SK-N-SH (cell line): ENCODE results near the gene PSMC3IP. TPM values are rescaled to one million over a fixed set of nuclear protein-coding genes. Genes with fewer than 3 reads are reported as not detected.

Experiments used
- CTCF ChIA-PET: fragments of 300-600, 350-600 bp; formaldehyde crosslinking; extraction: SDS; loops from one replicate; lab custom pipeline; 2021; lab: Yijun Ruan, JAX
- POLR2A ChIA-PET: fragments of 350-600 bp; sonication (Branson Sonifier 250); formaldehyde crosslinking; extraction: SDS; loops from one replicate; lab custom pipeline; 2020; ENCODE audit warnings: antibody characterized with exemption, inconsistent platforms; lab: Yijun Ruan, JAX
- DNase-seq: peaks from one replicate; pipeline ENCODE4 v3.0.0; 2012
- H2AFZ ChIP-seq: fragments of 200-600 bp; sonication (generic); 2 replicates; pipeline ENCODE4 v1.8.1; 2016; ENCODE audit warnings: antibody characterized with exemption, mild to moderate bottlenecking, low read depth
- H3F3A ChIP-seq: fragments of 200-600 bp; sonication (generic); replicated peaks from 2 replicates; pipeline ENCODE3; 2016; ENCODE audit warnings: antibody characterized with exemption, mild to moderate bottlenecking; ENCODE audit not compliant: insufficient read depth
- H3K27ac ChIP-seq, 2 experiments: fragments of 200-500 bp in 1 of 2; fragments of 200-600 bp in 1 of 2; sonication (Bioruptor generic) in 1 of 2; sonication (generic), shearing (Covaris generic) in 1 of 2; 2 replicates each; pipeline versions ENCODE4 v1.5.1 to v1.6.1; 2014 to 2016; ENCODE audit warnings: low read depth in 2 of 2, inconsistent platforms in 1 of 2, low read length in 1 of 2, mild to moderate bottlenecking in 1 of 2, mixed read lengths in 1 of 2
- H3K27me3 ChIP-seq: fragments of 200-600 bp; sonication (generic), shearing (Covaris generic); 2 replicates; pipeline ENCODE4 v1.6.1; 2016; ENCODE audit warnings: mixed run types; ENCODE audit not compliant: insufficient read depth
- H3K36me3 ChIP-seq, 2 experiments: fragments of 200-500 bp in 1 of 2; fragments of 200-600 bp in 1 of 2; sonication (Bioruptor generic) in 1 of 2; sonication (generic) in 1 of 2; replicated peaks in 1 of 2; 2 replicates each; pipeline versions ENCODE3 to v1.5.1; 2014 to 2016; ENCODE audit warnings: low read length in 1 of 2, mild to moderate bottlenecking in 1 of 2; ENCODE audit not compliant: insufficient read depth in 2 of 2, control insufficient read depth in 1 of 2
- H3K4me1 ChIP-seq, 2 experiments: fragments of 200-500 bp in 1 of 2; fragments of 200-600 bp in 1 of 2; sonication (Bioruptor generic) in 1 of 2; sonication (generic), shearing (Covaris generic) in 1 of 2; 2 replicates each; pipeline versions ENCODE4 v1.5.1 to v1.6.1; 2014 to 2016; ENCODE audit warnings: low read depth in 1 of 2, low read length in 1 of 2, mixed run types in 1 of 2; ENCODE audit not compliant: insufficient read depth in 2 of 2, control insufficient read depth in 1 of 2
- H3K4me2 ChIP-seq: fragments of 200-600 bp; sonication (generic), shearing (Covaris generic); 2 replicates; pipeline ENCODE4 v1.6.1; 2017; ENCODE audit warnings: mixed run types
- H3K4me3 ChIP-seq, 2 experiments: fragments of 200-500 bp in 1 of 2; fragments of 200-600 bp in 1 of 2; sonication (Bioruptor generic) in 1 of 2; sonication (generic), shearing (Covaris generic) in 1 of 2; 2 replicates each; pipeline versions ENCODE4 v1.5.1 to v1.8.1; 2014 to 2016; ENCODE audit warnings: low read depth in 2 of 2, inconsistent platforms in 1 of 2, low read length in 1 of 2, mild to moderate bottlenecking in 1 of 2, mixed read lengths in 1 of 2, moderate library complexity in 1 of 2
- H3K79me2 ChIP-seq: fragments of 200-600 bp; sonication (generic); 2 replicates; pipeline ENCODE4 v1.8.1; 2017; ENCODE audit warnings: mild to moderate bottlenecking; ENCODE audit not compliant: insufficient read depth
- H3K9ac ChIP-seq: fragments of 200-600 bp; sonication (generic); 2 replicates; pipeline ENCODE4 v1.6.1; 2017; ENCODE audit warnings: mixed run types
- H3K9me2 ChIP-seq: fragments of 200-600 bp; sonication (generic); 2 replicates; pipeline ENCODE4 v1.6.1; 2017; ENCODE audit warnings: mixed run types
- H3K9me3 ChIP-seq: fragments of 200-600 bp; sonication (generic); 2 replicates; pipeline ENCODE4 v1.6.1; 2017; ENCODE audit warnings: mixed run types, mild to moderate bottlenecking, moderate library complexity
- H4K20me1 ChIP-seq: fragments of 200-600 bp; sonication (generic); 2 replicates; pipeline ENCODE4 v1.6.1; 2017; ENCODE audit warnings: mild to moderate bottlenecking, mixed run types; ENCODE audit not compliant: insufficient read depth
- CHD2 ChIP-seq: fragments of 150-350 bp; IDR thresholded peaks from 2 replicates; pipeline ENCODE4 v1.6.1; 2018; ENCODE audit warnings: low read length; ENCODE audit not compliant: partially characterized antibody
- ELF1 ChIP-seq: IDR thresholded peaks from 2 replicates; pipeline ENCODE4 v1.4.0; 2012
- EP300 ChIP-seq, 2 experiments: IDR thresholded peaks; 2 replicates each; pipeline versions ENCODE4 v1.4.0 to v1.6.1; 2012; ENCODE audit warnings: borderline replicate concordance in 1 of 2, low read depth in 1 of 2, low read length in 1 of 2
- EZH2phosphoT487 ChIP-seq: fragments of 200-600 bp; sonication (generic); IDR thresholded peaks from 2 replicates; pipeline ENCODE4 v1.6.1; 2017; ENCODE audit warnings: low read depth, mixed run types, mild to moderate bottlenecking, antibody characterized with exemption, moderate library complexity, borderline replicate concordance
- FOSL2 ChIP-seq: IDR thresholded peaks from 2 replicates; pipeline ENCODE4 v1.4.0; 2012; ENCODE audit warnings: low read depth, mild to moderate bottlenecking, moderate library complexity, borderline replicate concordance
- FOXM1 ChIP-seq: IDR thresholded peaks from 2 replicates; pipeline ENCODE4 v1.4.0; 2012; ENCODE audit warnings: low read depth, mild to moderate bottlenecking
- GABPA ChIP-seq: IDR thresholded peaks from 2 replicates; pipeline ENCODE4 v1.4.0; 2012; ENCODE audit warnings: low read depth, mild to moderate bottlenecking
- GATA2 ChIP-seq: sonication (generic); formaldehyde crosslinking; IDR thresholded peaks from 2 replicates; pipeline ENCODE4 v1.5.0; 2020; ENCODE audit warnings: mild to moderate bottlenecking, missing genetic modification reagents
- JUND ChIP-seq: IDR thresholded peaks from 2 replicates; pipeline ENCODE4 v1.4.0; 2012
- MEF2A ChIP-seq: IDR thresholded peaks from 2 replicates; pipeline ENCODE4 v1.4.0; 2012; ENCODE audit warnings: low read depth, borderline replicate concordance
- NRF1 ChIP-seq: IDR thresholded peaks from 2 replicates; pipeline ENCODE4 v1.6.1; 2012; ENCODE audit warnings: low read depth, mild to moderate bottlenecking, low read length
- POLR2AphosphoS5 ChIP-seq: IDR thresholded peaks from 2 replicates; pipeline ENCODE4 v1.6.1; 2012; ENCODE audit warnings: low read depth, low read length
- RAD21 ChIP-seq: IDR thresholded peaks from 2 replicates; pipeline ENCODE4 v1.6.1; 2012; ENCODE audit warnings: mild to moderate bottlenecking, low read length
- RCOR1 ChIP-seq: fragments of 150-350 bp; IDR thresholded peaks from 2 replicates; pipeline ENCODE4 v1.6.1; 2017; ENCODE audit warnings: antibody characterized with exemption, low read length
- RFX5 ChIP-seq: IDR thresholded peaks from 2 replicates; pipeline ENCODE4 v1.6.1; 2012; ENCODE audit warnings: mild to moderate bottlenecking, improper control_type of control experiment, low read length
- SIN3A ChIP-seq: IDR thresholded peaks from 2 replicates; pipeline ENCODE4 v1.6.1; 2012; ENCODE audit warnings: low read depth, mild to moderate bottlenecking, low read length, moderate library complexity, borderline replicate concordance
- SMC3 ChIP-seq: IDR thresholded peaks from 2 replicates; pipeline ENCODE4 v1.6.1; 2012; ENCODE audit warnings: low read depth, low read length, improper control_type of control experiment
- TAF1 ChIP-seq: IDR thresholded peaks from 2 replicates; pipeline ENCODE4 v1.6.1; 2012; ENCODE audit warnings: low read depth, mild to moderate bottlenecking, low read length, moderate library complexity, borderline replicate concordance
- YY1 ChIP-seq: IDR thresholded peaks from 2 replicates; pipeline ENCODE4 v1.4.0; 2012; ENCODE audit warnings: low read depth, mild to moderate bottlenecking
- WGBS: methylation state at CpG from one replicate; pipeline ENCODE4 v1.1.6; 2017; ENCODE audit warnings: low lambda C conversion rate; 5-methylcytosine and 5-hydroxymethylcytosine counted together
- polyA plus RNA-seq, 3 experiments: library from polyadenylated mRNA; depleted of rRNA; stranded (reverse); fragments of >200 nt; gene quantifications; 2 replicates each; pipeline ENCODE4 v1.2.3, GENCODE V29; 2012
- TF ChIP-seq, protein P1 (sequence below): IDR thresholded peaks from 2 replicates; pipeline ENCODE4; 2012
- TF ChIP-seq, protein P2 (sequence below): IDR thresholded peaks from 2 replicates; pipeline ENCODE4 v1.6.1; 2012; ENCODE audit warnings: mild to moderate bottlenecking, low read depth, low read length, moderate library complexity
- TF ChIP-seq, protein P3 (sequence below): IDR thresholded peaks from 2 replicates; pipeline ENCODE4 v1.4.0; 2012; ENCODE audit warnings: low read depth, borderline replicate concordance
- TF ChIP-seq, protein P4 (sequence below): fragments of 200-600 bp; sonication (generic); IDR thresholded peaks from 2 replicates; pipeline ENCODE4 v1.6.1; 2017; ENCODE audit warnings: antibody characterized with exemption, mild to moderate bottlenecking, moderate library complexity
- TF ChIP-seq, protein P5 (sequence below): IDR thresholded peaks from 2 replicates; pipeline ENCODE4 v1.4.0; 2012; ENCODE audit warnings: low read depth
- TF ChIP-seq, protein P6 (sequence below): fragments of 150-350 bp; IDR thresholded peaks from 2 replicates; pipeline ENCODE4 v1.6.1; 2017; ENCODE audit warnings: antibody characterized with exemption, low read length, low read depth, borderline replicate concordance

Gene PSMC3IP
- polyA plus RNA-seq, 1 of the 3 experiments (the other 2 are of a cell fraction): 17.3 TPM

DNA sequence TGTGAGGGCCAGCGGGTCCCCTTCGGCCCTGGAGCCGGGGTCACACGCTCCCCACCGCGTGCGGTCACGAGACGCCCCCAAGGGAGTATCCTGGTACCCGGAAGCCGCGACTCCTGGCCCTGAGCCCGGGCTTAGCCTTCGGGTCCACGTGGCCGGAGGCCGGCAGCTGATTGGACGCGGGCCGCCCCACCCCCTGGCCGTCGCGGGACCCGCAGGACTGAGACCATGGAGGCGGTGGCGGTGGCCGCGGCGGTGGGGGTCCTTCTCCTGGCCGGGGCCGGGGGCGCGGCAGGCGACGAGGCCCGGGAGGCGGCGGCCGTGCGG lies 41.5 kb downstream of the PSMC3IP start, which contains the start of gene NAGLU:
TSS of gene NAGLU (plus strand) at position 194 of the 324 bp plus-strand sequence. CDS start at position 226, 32 bp downstream.
- 0% methylated on average over 2 of the region's 40 CpGs for WGBS
- DNase-seq: peak; percentile 100
- peak within 1 kb of the TSS; percentile 100 for H3K4me2 ChIP-seq
- H3K9ac ChIP-seq: peak within 1 kb of the TSS; percentile 70
- H4K20me1 ChIP-seq: 0 out of 2 replicates have a peak, but pooled peaks cover 4% of the 10 kb centered on the region
- peaks cover 22% of the 10 kb centered on the region for H3K79me2 ChIP-seq
- peaks cover 6 to 12% of the 10 kb centered on the region in 2 experiments for H3K36me3 ChIP-seq
- no peaks in the 10 kb centered on the region for H3K27me3 ChIP-seq
- ChIA-PET POLR2A (interaction anchor here (1.0 to 3.6 kb wide), 4 partner anchors 9 to 237 kb away, joined by 3 to 17 read pairs (median 4); partner anchors contain the start of gene VPS25), CTCF (interaction anchor here (1.0 to 2.4 kb wide), 4 partner anchors 9 to 223 kb away, joined by 3 to 18 read pairs (median 4); no protein-coding TSS in a partner anchor)
- H3K9me3 ChIP-seq: no peaks in the 10 kb centered on the region
- peak within 1 kb of the TSS; percentile 70 to 82 for H3K4me3 ChIP-seq
- peaks cover 19% of the 10 kb centered on the region for H3F3A ChIP-seq
- H3K9me2 ChIP-seq: no peaks in the 10 kb centered on the region
- peaks cover 4 to 19% of the 10 kb centered on the region in 2 experiments; a peak in 3 of 4 replicates for H3K4me1 ChIP-seq
- H2AFZ ChIP-seq: peak within 1 kb of the TSS; percentile 18; the same call in 1 of the 2 replicates
- H3K27ac ChIP-seq: peak within 1 kb of the TSS; percentile 58 to 86
- TF ChIP-seq, protein P1, sequence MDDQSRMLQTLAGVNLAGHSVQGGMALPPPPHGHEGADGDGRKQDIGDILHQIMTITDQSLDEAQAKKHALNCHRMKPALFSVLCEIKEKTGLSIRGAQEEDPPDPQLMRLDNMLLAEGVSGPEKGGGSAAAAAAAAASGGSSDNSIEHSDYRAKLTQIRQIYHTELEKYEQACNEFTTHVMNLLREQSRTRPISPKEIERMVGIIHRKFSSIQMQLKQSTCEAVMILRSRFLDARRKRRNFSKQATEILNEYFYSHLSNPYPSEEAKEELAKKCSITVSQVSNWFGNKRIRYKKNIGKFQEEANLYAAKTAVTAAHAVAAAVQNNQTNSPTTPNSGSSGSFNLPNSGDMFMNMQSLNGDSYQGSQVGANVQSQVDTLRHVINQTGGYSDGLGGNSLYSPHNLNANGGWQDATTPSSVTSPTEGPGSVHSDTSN: no peak
- TF ChIP-seq GABPA (peak; percentile 36; the same call in 1 of the 2 replicates), FOXM1 (no peak), ELF1 (peak; percentile 95), SMC3 (no peak), JUND (no peak), POLR2AphosphoS5 (no peak; the same call in 1 of the 2 replicates), EZH2phosphoT487 (no peak), YY1 (no peak), NRF1 (no peak), CHD2 (no peak), RAD21 (no peak), RCOR1 (no peak), RFX5 (no peak), GATA2 (CRISPR knock-in tag) (no peak), SIN3A (peak; percentile 80; the same call in 1 of the 2 replicates), MEF2A (no peak), TAF1 (peak; percentile 39; the same call in 1 of the 2 replicates), EP300 (IDR thresholded peaks at IDR 0.05; ENCODE audit: borderline replicate concordance in 1 of 2, low read depth in 1 of 2, low read length in 1 of 2) (0 out of 4 replicates have a peak, but pooled peaks of 1 of the 2 experiments have one; percentile 10), FOSL2 (no peak)
- TF ChIP-seq, protein P2, sequence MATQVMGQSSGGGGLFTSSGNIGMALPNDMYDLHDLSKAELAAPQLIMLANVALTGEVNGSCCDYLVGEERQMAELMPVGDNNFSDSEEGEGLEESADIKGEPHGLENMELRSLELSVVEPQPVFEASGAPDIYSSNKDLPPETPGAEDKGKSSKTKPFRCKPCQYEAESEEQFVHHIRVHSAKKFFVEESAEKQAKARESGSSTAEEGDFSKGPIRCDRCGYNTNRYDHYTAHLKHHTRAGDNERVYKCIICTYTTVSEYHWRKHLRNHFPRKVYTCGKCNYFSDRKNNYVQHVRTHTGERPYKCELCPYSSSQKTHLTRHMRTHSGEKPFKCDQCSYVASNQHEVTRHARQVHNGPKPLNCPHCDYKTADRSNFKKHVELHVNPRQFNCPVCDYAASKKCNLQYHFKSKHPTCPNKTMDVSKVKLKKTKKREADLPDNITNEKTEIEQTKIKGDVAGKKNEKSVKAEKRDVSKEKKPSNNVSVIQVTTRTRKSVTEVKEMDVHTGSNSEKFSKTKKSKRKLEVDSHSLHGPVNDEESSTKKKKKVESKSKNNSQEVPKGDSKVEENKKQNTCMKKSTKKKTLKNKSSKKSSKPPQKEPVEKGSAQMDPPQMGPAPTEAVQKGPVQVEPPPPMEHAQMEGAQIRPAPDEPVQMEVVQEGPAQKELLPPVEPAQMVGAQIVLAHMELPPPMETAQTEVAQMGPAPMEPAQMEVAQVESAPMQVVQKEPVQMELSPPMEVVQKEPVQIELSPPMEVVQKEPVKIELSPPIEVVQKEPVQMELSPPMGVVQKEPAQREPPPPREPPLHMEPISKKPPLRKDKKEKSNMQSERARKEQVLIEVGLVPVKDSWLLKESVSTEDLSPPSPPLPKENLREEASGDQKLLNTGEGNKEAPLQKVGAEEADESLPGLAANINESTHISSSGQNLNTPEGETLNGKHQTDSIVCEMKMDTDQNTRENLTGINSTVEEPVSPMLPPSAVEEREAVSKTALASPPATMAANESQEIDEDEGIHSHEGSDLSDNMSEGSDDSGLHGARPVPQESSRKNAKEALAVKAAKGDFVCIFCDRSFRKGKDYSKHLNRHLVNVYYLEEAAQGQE: no peak
- TF ChIP-seq, protein P3, sequence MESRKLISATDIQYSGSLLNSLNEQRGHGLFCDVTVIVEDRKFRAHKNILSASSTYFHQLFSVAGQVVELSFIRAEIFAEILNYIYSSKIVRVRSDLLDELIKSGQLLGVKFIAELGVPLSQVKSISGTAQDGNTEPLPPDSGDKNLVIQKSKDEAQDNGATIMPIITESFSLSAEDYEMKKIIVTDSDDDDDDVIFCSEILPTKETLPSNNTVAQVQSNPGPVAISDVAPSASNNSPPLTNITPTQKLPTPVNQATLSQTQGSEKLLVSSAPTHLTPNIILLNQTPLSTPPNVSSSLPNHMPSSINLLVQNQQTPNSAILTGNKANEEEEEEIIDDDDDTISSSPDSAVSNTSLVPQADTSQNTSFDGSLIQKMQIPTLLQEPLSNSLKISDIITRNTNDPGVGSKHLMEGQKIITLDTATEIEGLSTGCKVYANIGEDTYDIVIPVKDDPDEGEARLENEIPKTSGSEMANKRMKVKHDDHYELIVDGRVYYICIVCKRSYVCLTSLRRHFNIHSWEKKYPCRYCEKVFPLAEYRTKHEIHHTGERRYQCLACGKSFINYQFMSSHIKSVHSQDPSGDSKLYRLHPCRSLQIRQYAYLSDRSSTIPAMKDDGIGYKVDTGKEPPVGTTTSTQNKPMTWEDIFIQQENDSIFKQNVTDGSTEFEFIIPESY: no peak
- TF ChIP-seq, protein P4, sequence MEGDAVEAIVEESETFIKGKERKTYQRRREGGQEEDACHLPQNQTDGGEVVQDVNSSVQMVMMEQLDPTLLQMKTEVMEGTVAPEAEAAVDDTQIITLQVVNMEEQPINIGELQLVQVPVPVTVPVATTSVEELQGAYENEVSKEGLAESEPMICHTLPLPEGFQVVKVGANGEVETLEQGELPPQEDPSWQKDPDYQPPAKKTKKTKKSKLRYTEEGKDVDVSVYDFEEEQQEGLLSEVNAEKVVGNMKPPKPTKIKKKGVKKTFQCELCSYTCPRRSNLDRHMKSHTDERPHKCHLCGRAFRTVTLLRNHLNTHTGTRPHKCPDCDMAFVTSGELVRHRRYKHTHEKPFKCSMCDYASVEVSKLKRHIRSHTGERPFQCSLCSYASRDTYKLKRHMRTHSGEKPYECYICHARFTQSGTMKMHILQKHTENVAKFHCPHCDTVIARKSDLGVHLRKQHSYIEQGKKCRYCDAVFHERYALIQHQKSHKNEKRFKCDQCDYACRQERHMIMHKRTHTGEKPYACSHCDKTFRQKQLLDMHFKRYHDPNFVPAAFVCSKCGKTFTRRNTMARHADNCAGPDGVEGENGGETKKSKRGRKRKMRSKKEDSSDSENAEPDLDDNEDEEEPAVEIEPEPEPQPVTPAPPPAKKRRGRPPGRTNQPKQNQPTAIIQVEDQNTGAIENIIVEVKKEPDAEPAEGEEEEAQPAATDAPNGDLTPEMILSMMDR: no peak
- TF ChIP-seq, protein P5, sequence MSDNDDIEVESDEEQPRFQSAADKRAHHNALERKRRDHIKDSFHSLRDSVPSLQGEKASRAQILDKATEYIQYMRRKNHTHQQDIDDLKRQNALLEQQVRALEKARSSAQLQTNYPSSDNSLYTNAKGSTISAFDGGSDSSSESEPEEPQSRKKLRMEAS: peak; percentile 84
- TF ChIP-seq, protein P6, sequence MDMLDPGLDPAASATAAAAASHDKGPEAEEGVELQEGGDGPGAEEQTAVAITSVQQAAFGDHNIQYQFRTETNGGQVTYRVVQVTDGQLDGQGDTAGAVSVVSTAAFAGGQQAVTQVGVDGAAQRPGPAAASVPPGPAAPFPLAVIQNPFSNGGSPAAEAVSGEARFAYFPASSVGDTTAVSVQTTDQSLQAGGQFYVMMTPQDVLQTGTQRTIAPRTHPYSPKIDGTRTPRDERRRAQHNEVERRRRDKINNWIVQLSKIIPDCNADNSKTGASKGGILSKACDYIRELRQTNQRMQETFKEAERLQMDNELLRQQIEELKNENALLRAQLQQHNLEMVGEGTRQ: peak; percentile 84
